Breast epithelium (tissue), 3 donors: ENCODE data around the gene TPST2.

Source experiments
- POLR2A ChIP-seq: fragments of 450-650 bp; IDR thresholded peaks from one replicate; pipeline ENCODE4 v1.6.1; 2016; ENCODE audit warnings: antibody characterized with exemption, mild to moderate bottlenecking, moderate library complexity
- POLR2AphosphoS5 ChIP-seq, 3 donors: sonication (generic); formaldehyde crosslinking; IDR thresholded peaks; one replicate each; pipeline ENCODE4 v1.6.1; 2017; ENCODE audit warnings: antibody characterized with exemption in 3 of 3

DNA sequence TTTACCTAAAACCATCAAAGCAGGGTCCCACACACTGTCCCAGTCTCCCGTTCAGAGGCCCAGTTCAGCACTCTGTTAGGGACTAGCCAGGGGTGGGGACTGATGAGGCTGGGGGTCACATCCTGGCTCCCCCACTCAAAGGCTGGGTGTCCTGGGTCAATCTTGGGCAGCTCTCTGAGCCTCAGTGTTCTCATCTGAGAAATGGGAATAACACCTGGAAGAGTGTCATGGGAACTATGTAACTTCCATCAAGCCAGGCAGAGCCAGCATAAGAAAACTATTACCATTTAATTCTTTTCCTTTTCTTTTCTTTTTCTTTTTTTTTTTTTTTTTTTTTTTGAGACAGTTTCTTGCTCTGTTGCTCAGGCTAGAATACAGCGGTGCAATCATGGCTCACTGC, 38.4 kb downstream of the TPST2 start:
- TF ChIP-seq POLR2A (no peak), POLR2AphosphoS5 (IDR thresholded peaks at IDR 0.05) (no peak)
